ENCODE data around the gene CTNNBL1. TPM values are rescaled to one million over a fixed set of nuclear protein-coding genes. Genes with fewer than 3 reads are reported as not detected.
A peak's percentile ranks its signal among the peaks of the same experiment; 100 is the strongest.
"Not testable (repeated sequence)": the region's sequence is repeated elsewhere in the genome, so short reads cannot be mapped to it uniquely, and the experiment has no call there.

CTNNBL1 gene, protein sequence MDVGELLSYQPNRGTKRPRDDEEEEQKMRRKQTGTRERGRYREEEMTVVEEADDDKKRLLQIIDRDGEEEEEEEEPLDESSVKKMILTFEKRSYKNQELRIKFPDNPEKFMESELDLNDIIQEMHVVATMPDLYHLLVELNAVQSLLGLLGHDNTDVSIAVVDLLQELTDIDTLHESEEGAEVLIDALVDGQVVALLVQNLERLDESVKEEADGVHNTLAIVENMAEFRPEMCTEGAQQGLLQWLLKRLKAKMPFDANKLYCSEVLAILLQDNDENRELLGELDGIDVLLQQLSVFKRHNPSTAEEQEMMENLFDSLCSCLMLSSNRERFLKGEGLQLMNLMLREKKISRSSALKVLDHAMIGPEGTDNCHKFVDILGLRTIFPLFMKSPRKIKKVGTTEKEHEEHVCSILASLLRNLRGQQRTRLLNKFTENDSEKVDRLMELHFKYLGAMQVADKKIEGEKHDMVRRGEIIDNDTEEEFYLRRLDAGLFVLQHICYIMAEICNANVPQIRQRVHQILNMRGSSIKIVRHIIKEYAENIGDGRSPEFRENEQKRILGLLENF
- 27.8 and 30.4 TPM in 2 replicates for total RNA-seq
- polyA plus RNA-seq (2012): 48.3 TPM

DNA sequence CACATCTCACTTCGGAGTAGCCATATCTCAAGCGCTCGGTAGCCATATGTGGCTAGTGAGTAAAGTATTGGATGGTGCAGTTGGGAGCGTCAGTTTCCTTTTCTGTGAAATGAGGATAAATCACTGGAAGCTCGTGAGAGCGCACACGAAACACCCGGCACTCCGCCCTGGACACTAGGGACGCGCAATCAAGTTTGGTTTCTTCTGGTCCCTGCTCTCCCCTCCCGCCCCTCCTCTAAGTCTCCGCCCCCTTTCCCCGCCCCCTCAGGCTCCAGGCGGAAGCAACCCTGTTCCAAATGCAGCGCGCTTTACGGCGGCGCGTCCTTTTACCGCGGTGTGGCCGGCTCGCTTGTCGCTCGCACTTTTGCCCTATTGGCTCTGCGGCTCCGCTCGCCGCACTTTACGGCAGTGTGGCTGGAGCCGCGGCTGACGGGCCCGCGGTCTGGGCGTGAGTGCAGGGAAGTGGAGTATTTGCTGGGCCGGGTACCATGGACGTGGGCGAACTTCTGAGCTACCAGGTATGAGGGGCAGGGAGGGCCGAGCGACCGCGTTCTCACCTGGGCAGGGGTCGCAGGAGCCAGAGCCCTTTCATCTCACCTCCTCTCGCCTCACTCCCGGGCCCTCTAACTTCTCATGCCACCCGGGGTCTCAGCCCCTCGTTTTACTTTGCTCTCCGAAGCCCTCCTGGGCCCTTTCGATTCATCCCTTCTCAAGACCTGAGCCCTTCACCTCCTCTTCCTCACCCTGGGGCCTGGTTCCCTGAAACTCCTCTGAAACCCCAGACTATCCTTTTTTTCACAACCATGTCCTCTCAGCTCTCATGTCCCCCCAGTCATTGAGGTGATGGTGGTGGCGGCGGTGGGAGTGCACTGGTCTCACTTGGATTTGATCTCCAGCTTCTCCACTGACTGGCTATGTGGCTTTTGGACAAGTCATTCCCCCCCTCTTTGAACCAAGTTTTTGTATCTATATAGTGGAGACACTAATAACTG, at the start of gene CTNNBL1:
Gene CTNNBL1 (plus strand): TSS at position 396 of the 992 bp plus-strand sequence. CDS start 93 bp downstream, at position 489.
- peak; percentile 99 for DNase-seq (ENCODE audit: low read depth)

DNA sequence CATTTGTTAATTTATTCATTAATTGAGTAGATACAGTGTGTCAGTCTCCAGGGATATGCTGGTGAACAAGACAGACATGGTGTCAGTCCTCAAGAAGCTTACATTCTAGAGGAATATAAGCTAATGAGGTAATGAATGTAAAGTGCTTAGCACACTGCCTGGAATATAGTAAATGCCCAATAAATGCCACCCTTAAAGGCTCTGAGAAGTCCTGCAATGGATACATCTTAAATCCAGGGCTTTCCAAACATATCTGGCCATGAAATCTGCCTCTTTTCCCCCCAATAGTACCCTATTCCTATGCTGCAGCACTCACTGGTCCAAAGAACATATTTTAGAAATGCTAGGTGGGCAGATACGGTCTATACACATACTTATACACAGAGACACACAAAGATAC, 49.2 kb upstream of the CTNNBL1 start:
- DNase-seq (ENCODE audit: low read depth): no peak

DNA sequence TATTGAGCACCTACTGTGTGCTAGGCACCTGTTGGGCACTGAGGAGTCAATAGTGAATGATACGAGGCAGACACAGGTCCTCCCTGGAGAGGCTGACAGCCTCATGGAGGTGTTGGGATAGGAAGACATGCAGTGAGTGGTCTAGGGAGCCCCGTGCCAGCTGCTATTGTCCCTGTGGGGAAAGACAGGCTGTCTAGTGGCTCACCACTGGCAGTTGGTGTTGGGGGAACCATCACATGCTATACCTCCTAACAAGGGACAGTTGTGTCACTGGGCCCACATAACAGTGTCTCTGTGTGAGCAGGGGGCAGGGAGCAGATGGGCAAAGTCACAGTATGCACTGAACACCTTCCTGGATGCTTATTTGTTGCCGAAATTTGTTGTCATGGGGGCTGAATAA, 45.9 kb upstream of the CTNNBL1 start:
- DNase-seq (ENCODE audit: low read depth): peak; percentile 91

DNA sequence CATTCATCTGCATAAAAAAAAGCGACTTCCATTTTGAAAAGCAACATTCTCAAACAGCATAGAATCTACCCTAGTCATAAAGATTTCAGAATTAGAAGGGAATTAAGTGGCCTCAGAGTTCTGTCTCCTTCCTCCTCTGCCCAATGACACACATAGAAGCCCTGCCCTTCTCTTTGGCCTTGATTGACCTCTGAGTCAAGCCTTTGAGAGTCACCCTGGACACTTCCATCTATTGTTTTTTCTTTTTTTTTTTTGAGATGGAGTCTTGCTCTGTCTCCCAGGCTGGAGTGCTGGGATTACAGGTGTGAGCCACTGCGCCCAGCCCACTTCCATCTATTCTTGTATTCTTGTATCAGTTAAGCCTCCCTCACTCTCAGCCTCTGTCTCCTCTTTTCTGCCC, 44.8 kb upstream of the CTNNBL1 start:
- peak; percentile 64 for DNase-seq (ENCODE audit: low read depth)

DNA sequence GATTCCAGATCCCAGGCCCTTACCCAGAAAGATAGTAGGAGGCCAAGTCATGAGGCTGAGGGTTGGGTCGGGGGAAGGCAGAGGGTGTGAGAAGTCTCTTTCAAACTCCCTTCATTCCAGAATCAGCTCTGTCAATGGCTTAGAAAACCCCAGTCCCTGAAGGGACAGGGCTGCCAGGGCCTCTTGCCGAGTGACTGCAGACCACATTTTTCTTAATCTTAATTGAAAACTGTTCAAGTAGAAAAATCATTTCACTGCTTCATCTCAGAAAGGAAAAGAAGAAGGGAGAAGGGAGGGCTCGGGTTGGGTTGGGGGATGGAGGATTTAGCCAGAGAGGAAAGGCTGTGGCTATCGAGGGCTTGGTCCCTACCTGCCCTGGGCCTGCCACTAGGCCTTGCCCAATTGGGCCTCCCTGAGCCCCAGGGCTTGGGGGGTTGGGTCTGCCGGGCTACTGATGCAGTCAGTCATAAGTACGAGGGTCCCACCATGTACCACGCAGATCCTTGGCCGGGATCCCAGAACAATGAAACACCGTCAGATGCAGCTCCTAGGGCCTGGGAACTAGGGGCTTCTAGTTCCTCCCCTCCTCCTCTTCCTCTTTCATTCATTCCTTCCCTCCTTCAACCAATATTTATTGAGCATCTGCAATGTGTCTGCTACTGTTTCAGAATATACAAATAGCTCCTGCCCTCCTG, 44.0 kb upstream of the CTNNBL1 start:
- no peak for DNase-seq (ENCODE audit: low read depth)

DNA sequence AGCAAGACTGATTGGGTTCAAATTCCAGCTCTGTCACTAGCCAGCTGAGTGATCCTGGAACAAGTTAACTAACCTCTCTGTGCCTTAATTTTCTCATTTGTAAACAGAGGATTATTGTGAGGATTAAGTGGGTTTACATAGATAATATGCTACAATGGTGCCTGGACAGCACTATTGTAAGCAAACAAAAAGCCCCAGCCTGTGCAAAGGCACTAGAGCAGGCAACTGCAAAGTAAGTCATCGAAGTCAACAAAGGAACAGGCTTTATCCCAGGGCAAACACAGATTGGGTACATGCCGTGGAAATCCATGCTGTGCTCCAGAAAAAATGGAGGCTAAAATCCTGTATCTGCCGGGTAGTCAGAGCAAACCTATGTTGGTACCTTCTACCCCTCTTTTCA, 43.2 kb upstream of the CTNNBL1 start:
- no peak for DNase-seq (ENCODE audit: low read depth)

DNA sequence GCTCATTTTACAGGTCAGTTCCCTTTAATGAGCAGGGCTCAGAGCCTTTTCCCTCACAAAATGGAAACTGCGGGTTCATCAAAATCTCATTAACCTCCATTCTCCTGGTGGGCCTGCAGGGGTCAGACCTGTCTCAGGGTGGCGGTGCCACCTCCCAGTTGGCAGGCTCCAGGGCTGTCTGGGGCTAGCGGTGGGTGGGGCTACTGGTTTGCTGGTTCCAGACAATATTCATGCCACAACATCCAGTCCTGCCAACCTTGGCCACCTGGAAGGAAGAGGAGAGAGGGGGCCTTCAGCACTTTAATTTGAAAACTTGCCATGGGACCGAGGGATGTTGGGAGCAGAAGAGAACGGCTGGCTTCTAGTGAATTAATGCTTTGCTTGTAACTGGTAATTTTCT, 41.9 kb upstream of the CTNNBL1 start:
- DNase-seq (ENCODE audit: low read depth): peak; percentile 41

DNA sequence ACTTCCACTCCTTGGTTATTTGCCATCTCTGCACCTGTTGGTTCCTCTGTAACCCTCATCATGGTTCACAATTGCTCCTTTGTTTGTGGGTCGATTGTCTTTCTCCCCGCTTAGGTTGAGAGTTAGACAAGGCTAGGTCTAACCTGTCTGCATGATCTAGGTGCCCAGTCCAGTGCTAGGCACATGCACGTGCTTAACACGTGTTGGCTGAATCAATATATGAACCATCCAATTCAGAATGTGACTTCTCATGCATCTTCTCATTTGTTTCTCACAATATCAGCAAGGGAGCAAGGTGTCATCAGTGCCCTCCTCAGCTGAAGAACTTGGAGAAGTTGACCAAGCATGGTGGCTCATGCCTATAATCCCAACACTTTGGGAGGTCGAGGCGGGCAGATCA, 36.9 kb upstream of the CTNNBL1 start:
- no peak for DNase-seq (ENCODE audit: low read depth)

DNA sequence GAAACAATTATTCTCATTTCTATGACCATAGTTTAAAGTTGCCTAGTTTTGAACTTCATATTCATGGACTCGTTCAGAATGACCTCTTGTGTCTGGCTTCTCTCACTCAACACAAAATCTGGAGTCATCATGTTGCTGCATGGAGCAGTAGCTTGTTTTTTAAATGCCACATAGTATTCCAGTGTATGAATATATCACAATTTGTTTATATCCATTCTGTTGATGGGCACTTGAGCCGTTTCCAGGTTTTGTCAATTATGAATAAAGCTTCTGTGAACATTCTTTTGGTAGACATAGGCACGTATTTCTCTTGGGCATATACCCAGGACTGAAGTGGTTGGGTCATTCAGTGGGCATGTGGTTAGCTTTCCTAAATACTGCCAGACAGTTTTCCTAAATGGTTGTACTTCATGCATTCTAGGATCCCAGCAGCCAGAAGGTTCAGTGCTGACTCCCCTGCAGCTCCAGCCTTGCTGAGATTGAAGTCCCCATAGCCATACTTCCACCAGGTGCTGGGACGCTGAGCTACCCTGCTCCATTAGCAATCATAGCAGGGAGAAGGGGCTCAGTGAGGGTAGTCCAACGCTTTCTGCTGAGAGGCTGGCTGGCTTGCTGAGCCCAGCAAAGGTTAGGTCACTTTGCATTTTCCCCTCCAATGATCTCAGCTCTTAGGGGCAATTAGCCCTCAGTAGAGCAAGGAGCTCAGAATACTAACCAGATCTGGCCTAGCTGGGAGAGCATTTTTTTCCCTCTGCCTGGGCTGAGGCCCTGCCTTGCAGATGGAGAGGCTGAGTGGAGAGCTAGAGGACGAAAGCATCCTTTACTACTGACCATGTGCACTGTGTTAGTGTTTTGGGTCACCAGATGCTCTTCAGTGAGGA, 35.7 kb upstream of the CTNNBL1 start:
- DNase-seq (ENCODE audit: low read depth): no peak

DNA sequence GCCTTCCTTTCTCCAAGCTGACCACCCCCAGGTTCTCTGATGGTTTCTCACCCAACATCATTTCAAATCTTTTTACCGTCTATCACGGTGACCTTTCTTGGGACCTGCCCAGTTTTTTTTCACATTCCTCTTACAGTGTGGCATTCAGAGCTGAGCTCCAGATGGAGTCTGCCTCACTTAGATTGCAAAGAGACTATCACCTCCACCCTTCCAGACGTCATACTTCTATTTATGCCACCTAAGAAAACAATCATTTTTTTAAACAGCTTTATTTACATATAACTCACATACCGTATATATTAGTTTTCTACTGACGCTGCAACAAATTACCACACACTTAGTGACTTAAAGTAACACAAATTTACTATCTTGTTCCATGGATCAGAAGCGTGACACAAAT, 32.3 kb upstream of the CTNNBL1 start:
- DNase-seq (ENCODE audit: low read depth): no peak

DNA sequence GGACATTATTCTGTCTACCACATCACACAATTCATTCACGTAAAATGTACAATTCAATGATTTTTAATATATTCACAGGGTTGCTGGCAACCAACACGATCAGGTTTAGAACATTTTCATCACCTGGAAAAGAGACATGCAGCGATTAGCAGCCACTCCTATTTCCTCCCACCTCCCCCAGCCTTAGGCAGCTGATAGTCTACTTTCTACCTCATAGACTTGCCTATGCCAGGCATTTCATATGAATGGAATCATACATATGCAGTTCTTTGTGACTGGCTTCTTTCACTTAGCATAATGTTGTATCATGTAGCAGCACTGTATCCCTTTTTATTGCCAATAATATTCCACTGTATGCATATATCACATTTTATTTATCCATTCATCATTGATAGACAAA, 31.5 kb upstream of the CTNNBL1 start:
- no peak for DNase-seq (ENCODE audit: low read depth)

DNA sequence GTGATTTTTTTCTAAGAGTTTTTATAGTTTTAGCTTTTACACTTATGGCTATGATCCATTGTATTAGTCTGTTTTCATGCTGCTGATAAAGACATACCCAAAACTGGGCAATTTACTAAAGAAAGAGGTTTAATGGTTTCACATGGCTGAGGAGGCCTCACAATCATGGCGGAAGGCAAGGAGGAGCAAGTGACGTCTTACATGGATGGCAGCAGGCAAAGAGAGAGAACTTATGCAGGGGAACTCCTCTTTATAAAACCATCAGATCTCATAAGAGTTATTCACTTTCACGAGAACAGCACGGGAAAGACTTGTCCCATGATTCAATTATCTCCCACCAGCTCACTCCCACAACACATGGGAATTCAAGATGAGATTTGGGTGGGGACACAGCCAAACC, 29.2 kb upstream of the CTNNBL1 start:
- not testable (repeated sequence) for DNase-seq (ENCODE audit: low read depth)

DNA sequence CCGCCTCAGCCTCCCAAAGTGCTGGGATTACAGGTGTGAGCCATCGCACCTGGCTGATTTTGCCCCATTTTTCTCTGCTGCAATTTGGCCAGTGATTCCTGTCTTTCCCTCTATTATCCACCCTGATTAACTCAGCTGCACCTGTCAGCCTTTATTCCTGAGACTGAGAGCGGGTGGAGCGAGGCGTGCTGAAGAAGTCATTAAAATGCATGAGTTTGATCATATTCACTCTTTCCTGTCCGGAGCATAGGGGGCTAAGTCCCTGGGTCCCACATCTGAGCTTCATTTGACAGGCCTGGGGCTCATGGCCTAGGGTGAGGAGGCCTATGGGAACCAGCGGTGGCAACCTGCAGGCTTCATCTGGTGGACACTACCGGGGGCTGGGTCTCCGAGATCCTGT, 25.7 kb upstream of the CTNNBL1 start:
- no peak for DNase-seq (ENCODE audit: low read depth)

DNA sequence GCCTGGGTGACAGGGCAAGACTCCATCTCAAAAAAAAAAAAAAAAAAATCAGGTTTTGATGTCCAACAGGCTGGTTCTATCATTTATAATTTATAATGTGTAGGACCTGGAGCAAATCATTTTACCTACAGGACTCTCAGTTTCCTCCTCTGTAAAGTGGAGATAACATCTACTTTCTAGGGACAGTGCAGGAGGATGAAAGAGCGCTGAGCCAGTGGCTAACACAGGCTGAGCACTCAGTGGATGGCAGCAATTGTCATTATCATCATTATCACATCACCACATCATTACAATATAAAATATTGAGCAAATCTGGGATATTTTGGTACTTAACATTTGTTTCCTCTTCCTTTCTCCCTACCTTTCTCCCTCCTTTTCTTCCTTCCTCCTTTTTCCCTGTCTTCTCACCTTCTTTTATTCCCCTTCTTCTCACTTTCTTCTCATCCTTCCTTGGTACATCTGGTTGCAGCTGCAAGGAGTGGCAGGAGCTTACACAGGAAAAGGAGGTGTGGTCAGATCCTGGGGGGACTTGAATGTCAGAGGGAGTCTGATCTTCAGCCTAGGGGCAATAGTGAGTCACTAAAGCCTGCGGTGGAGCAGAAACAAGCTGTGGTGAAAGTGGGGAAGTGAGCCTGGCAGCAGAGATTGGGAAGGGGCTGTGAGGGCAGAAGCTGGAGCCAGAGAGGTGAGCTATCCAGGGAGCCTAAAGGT, 24.6 kb upstream of the CTNNBL1 start:
- DNase-seq (ENCODE audit: low read depth): peak; percentile 17

DNA sequence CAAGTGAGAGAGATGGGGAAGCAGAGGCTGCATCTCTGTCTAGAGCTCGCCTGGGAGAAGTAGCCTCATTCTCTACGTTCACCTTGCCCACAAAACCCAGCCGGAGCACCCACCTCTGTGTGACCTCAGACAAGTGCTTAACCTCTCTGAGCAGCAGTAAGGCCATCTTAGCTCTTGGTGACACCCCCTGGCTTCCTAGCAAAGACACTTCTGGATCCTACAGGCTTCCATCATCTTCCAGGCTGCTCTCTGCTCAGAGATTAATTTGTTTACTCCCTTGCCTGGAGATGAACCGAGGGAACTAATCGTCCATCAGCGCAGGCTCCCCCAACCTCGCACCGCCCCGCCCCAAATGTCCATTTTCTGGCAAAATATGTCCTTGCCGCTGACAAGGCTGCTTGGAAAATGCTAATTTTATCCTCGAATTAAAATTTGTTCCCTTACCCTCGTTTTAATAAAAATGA, 24.0 kb upstream of the CTNNBL1 start:
- DNase-seq (ENCODE audit: low read depth): no peak

DNA sequence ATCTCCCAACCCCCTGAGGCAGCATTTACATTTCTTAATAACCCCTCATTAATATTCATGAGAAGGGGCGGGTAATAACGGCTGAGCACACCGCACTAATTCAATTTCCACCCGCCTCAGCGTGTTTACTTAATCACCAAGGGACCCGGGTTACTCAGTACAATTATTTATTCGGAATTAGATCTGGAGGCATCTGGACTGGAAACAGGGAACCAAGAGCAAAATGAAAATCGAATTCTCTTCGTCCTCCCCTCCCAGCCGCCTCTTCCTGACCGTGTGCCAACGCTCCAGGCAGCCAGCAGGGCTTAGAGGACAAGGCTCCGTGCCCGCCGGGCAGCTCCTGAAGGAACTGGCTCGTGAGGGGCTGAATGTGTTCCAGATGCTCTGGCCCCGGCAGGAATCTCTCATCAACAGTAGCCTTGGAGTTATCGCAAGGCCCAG, 23.5 kb upstream of the CTNNBL1 start:
- peak; percentile 27 for DNase-seq (ENCODE audit: low read depth)

DNA sequence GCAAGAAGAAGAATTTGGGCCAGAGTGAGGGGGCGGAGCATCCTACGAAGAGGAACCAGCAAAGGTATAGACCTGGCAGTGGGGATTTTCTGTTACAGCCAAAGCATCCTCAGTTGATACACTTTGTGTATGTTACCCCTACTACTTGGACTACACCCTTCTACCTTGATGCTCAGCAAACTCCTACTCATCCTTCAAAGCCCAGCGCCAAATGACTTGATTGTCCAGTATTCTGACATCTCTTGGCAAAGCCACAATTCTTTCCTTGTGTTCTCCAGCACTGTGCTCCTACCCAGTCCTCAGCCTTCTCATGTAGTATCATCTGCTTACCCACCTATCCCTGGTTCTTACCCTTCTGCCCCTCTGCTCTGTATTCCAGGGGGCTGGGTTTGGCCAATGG, 21.7 kb upstream of the CTNNBL1 start:
- no peak for DNase-seq (ENCODE audit: low read depth)

DNA sequence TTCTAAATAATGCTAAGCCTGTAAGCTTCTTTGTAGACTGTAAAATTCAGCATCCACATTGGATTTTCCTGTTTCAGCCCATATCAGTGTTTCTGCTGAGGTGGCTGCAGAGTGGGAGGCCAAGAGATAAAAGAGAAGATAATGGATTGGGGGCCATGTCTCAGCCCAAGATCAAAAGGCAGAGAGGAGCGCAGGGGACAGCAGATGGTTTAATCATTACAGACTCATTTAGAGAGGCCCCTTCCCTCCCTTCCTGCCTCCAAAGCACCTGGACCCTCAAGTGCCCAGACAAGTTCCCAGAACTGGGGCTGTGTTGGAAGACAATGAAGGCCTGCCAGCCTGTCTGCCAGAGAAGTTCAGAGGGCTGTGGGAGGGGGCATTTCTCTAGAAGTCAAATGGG, 20.4 kb upstream of the CTNNBL1 start:
- no peak for DNase-seq (ENCODE audit: low read depth)

DNA sequence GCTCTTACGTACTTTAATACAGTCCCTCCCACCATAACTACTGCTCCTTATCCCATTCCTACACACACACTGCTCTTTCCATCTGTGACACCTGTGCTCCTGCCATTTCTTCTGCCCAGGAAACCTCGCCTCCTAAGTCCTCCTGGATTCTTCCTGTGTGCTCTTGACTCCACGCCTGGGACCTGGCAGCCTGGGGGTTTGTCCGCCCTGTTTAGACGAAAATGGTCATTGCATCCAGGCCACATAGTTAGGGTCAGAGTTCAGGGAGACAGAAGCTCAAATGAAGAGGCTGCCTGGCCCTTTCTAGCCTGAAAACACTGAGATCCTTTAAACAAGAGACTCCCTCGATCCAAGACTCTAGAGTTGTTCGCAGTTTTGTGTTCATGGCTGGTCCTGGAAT, 17.4 kb upstream of the CTNNBL1 start:
- no peak for DNase-seq (ENCODE audit: low read depth)
